ENCODE measurements around the gene SLC26A8. TPM values are rescaled to one million over a fixed set of nuclear protein-coding genes. Genes with fewer than 3 reads are reported as not detected.

The SLC26A8 gene
- total and polyA plus RNA-seq, 2 experiments from 2014 or later, result 0.89 to 2.9 TPM

GRCh38 chr6:35943390-35943789 is 81.1 kb downstream of the SLC26A8 start:
- peaks cover 14% of the 10 kb centered on the region for H3K9me3 Mint-ChIP-seq
- no peak for TF ChIP-seq ETS1 (IDR thresholded peaks at IDR 0.05)
- TF ChIP-seq, protein P1, sequence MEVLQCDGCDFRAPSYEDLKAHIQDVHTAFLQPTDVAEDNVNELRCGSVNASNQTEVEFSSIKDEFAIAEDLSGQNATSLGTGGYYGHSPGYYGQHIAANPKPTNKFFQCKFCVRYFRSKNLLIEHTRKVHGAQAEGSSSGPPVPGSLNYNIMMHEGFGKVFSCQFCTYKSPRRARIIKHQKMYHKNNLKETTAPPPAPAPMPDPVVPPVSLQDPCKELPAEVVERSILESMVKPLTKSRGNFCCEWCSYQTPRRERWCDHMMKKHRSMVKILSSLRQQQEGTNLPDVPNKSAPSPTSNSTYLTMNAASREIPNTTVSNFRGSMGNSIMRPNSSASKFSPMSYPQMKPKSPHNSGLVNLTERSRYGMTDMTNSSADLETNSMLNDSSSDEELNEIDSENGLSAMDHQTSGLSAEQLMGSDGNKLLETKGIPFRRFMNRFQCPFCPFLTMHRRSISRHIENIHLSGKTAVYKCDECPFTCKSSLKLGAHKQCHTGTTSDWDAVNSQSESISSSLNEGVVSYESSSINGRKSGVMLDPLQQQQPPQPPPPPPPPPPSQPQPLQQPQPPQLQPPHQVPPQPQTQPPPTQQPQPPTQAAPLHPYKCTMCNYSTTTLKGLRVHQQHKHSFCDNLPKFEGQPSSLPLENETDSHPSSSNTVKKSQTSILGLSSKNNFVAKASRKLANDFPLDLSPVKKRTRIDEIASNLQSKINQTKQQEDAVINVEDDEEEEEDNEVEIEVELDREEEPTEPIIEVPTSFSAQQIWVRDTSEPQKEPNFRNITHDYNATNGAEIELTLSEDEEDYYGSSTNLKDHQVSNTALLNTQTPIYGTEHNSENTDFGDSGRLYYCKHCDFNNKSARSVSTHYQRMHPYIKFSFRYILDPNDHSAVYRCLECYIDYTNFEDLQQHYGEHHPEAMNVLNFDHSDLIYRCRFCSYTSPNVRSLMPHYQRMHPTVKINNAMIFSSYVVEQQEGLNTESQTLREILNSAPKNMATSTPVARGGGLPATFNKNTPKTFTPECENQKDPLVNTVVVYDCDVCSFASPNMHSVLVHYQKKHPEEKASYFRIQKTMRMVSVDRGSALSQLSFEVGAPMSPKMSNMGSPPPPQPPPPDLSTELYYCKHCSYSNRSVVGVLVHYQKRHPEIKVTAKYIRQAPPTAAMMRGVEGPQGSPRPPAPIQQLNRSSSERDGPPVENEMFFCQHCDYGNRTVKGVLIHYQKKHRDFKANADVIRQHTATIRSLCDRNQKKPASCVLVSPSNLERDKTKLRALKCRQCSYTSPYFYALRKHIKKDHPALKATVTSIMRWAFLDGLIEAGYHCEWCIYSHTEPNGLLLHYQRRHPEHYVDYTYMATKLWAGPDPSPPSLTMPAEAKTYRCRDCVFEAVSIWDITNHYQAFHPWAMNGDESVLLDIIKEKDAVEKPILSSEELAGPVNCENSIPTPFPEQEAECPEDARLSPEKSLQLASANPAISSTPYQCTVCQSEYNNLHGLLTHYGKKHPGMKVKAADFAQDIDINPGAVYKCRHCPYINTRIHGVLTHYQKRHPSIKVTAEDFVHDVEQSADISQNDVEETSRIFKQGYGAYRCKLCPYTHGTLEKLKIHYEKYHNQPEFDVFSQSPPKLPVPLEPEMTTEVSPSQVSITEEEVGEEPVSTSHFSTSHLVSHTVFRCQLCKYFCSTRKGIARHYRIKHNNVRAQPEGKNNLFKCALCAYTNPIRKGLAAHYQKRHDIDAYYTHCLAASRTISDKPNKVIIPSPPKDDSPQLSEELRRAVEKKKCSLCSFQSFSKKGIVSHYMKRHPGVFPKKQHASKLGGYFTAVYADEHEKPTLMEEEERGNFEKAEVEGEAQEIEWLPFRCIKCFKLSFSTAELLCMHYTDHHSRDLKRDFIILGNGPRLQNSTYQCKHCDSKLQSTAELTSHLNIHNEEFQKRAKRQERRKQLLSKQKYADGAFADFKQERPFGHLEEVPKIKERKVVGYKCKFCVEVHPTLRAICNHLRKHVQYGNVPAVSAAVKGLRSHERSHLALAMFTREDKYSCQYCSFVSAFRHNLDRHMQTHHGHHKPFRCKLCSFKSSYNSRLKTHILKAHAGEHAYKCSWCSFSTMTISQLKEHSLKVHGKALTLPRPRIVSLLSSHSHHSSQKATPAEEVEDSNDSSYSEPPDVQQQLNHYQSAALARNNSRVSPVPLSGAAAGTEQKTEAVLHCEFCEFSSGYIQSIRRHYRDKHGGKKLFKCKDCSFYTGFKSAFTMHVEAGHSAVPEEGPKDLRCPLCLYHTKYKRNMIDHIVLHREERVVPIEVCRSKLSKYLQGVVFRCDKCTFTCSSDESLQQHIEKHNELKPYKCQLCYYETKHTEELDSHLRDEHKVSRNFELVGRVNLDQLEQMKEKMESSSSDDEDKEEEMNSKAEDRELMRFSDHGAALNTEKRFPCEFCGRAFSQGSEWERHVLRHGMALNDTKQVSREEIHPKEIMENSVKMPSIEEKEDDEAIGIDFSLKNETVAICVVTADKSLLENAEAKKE (CRISPR knock-in tag; IDR thresholded peaks at IDR 0.05), result no peak
- no peak for TF ChIP-seq REST (IDR thresholded peaks at IDR 0.05; ENCODE audit: unreplicated experiment)
- TF ChIP-seq JUNB (IDR thresholded peaks at IDR 0.05; ENCODE audit: unreplicated experiment), result no peak
- no peak for TF ChIP-seq EZH2 (IDR thresholded peaks at IDR 0.05; ENCODE audit: low read depth, unreplicated experiment)
- no peak for TF ChIP-seq STAT1 (IDR thresholded peaks at IDR 0.05; ENCODE audit: unreplicated experiment)
- no peak for TF ChIP-seq NANOG (IDR thresholded peaks at IDR 0.05; ENCODE audit: borderline replicate concordance)
- TF ChIP-seq POLR2AphosphoS5 (IDR thresholded peaks at IDR 0.05; ENCODE audit: low read depth), result no peak
- no peak for TF ChIP-seq CREB1 (CRISPR knock-in tag; IDR thresholded peaks at IDR 0.05; ENCODE audit: low read depth)
- no peak for TF ChIP-seq ZNF114 (CRISPR knock-in tag; IDR thresholded peaks at IDR 0.05)
- no peak for TF ChIP-seq ZNF331 (CRISPR knock-in tag; IDR thresholded peaks at IDR 0.05; ENCODE audit: low read depth)
- no peak for TF ChIP-seq EZH2phosphoT487 (IDR thresholded peaks at IDR 0.05; ENCODE audit: unreplicated experiment)
- TF ChIP-seq CTCF (conservative IDR thresholded peaks at IDR 0.05; ENCODE audit: low read depth in 2 of 2), result no peak
- Histone ChIP-seq H2AFZ (no peak overlapping the region), H3K4me1 (ENCODE audit: insufficient read depth) (no peaks in the 10 kb centered on the region), H3K36me3 (ENCODE audit: insufficient read depth) (no peaks in the 10 kb centered on the region), H3F3A (replicated peaks; ENCODE audit: low read depth) (no peaks in the 10 kb centered on the region), H3K79me2 (replicated peaks; ENCODE audit: insufficient read depth) (no peaks in the 10 kb centered on the region), H3K4me2 (no peak overlapping the region), H3K9me2 (ENCODE audit: insufficient read depth) (peaks cover 4% of the 10 kb centered on the region), H4K20me1 (replicated peaks; ENCODE audit: insufficient read depth) (no peaks in the 10 kb centered on the region), H3K27me3 (ENCODE audit: insufficient read depth) (no peaks in the 10 kb centered on the region), H3K27ac (ENCODE audit: low read depth) (no peak overlapping the region), H3K4me3 (no peak overlapping the region)
- H3K4me3 Mint-ChIP-seq, result no peak overlapping the region
- peaks cover 3% of the 10 kb centered on the region; the same call in 2 of the 3 replicates for H3K36me3 Mint-ChIP-seq (ENCODE audit: low read depth)
- DNase-seq (ENCODE audit: low spot score) (no peak), ATAC-seq (no peak)
- H3K27me3 Mint-ChIP-seq (ENCODE audit: insufficient read depth, low read depth, poor library complexity), result peaks cover 3% of the 10 kb centered on the region
- H3K4me1 Mint-ChIP-seq, result no peaks in the 10 kb centered on the region
- H3K27ac Mint-ChIP-seq, result no peak overlapping the region

Measured in GM23338 (cell line).